Right lobe of liver (tissue), 6 donors: ENCODE data around the gene MYH14. TPM values are rescaled to one million over a fixed set of nuclear protein-coding genes. Genes with fewer than 3 reads are reported as not detected.

Experiments used
- ATAC-seq, 4 donors: fragments of 200-7000 bp; cut with Tn5 transposase; one replicate each; pipeline ENCODE4 v1.9.1; 2020; ENCODE audit warnings: mild to moderate bottlenecking in 4 of 4, moderate library complexity in 4 of 4
- DNase-seq, 3 donors: peaks; one replicate each; pipeline ENCODE4 v3.0.0-alpha.2; 2020
- H3K27ac ChIP-seq, 3 donors: fragments of 200-600 bp; one replicate each; pipeline ENCODE4 v1.8.0; 2022
- H3K27me3 ChIP-seq, 2 donors: fragments of 200-600 bp; one replicate each; pipeline ENCODE4 v1.8.0; 2022
- H3K36me3 ChIP-seq, 4 donors: fragments of 200-600 bp; sonication (generic) in 1 of 4; one replicate each; pipeline versions ENCODE4 v1.5.1 to v1.8.0; 2017 to 2022; ENCODE audit warnings: control low read depth in 1 of 4
- H3K4me1 ChIP-seq, 4 donors: fragments of 200-600 bp; sonication (generic) in 1 of 4; one replicate each; pipeline versions ENCODE4 v1.5.1 to v1.8.0; 2017 to 2022; ENCODE audit warnings: control low read depth in 1 of 4
- H3K4me3 ChIP-seq, 3 donors: fragments of 200-600 bp; one replicate each; pipeline ENCODE4 v1.8.0; 2022
- H3K9me3 ChIP-seq, 4 donors: fragments of 200-600 bp; sonication (generic) in 1 of 4; one replicate each; pipeline versions ENCODE4 v1.5.1 to v1.8.0; 2017 to 2022; ENCODE audit warnings: control low read depth in 1 of 4
- POLR2A ChIP-seq: fragments of 450-650 bp; IDR thresholded peaks from one replicate; pipeline ENCODE4 v1.6.1; 2017; ENCODE audit warnings: antibody characterized with exemption, mild to moderate bottlenecking
- WGBS: methylation state at CpG from one replicate; pipeline ENCODE4 v1.1.6; 2018; ENCODE audit warnings: low coverage, low lambda C conversion rate; ENCODE audit not compliant: insufficient coverage; ENCODE audit errors: missing lambda C conversion rate; 5-methylcytosine and 5-hydroxymethylcytosine counted together
- intact Hi-C, 2 donors: fragments of 100-400 bp; cut with DNase I; formaldehyde crosslinking; loops; one replicate each; pipeline versions ENCODE4 v1.11.2 to v1.14.1; 2022
- total RNA-seq, 6 experiments: library from RNA; depleted of rRNA in 2 of 6; stranded (reverse); fragments of >200 nt in 2 of 6; fragmentation: NEBNext Ultra II Directional in 3 of 6; extraction: Animal tissue kit (Norgen Biotek cat#: 25700) in 3 of 6; gene quantifications; one replicate each; pipeline versions ENCODE4 v1.1.0 to v1.2.4, GENCODE V29; 2016 to 2023
- TF ChIP-seq, protein P1 (sequence below), 4 donors: fragments of 200-600 bp in 3 of 4; fragments of 450-650 bp in 1 of 4; IDR thresholded peaks; one replicate each; pipeline versions ENCODE4 v1.5.1 to v1.8.0; 2016 to 2022; ENCODE audit warnings: antibody characterized with exemption in 4 of 4, mild to moderate bottlenecking in 2 of 4
- donor health status: DM: no; HTN: yes; CAD: no.
- donor health status: DM: no; HTN: no; CAD: no.
- donor health status: DM: no; HTN: no; CAD: no.
- donor health status: DM: no; HTN: yes; CAD: no.
- donor health status: DM: no; HTN: yes; CAD: no.

Gene MYH14
- total RNA-seq, 6 experiments from 2014 or later, result 49.1 to 89.0 (median 65.8) TPM

- DNase-seq, result no peak
- Histone ChIP-seq H3K36me3 (peaks cover 0 to 11% (median 4%) of the 10 kb centered on the region in 4 donors), H3K4me3 (no peak overlapping the region), H3K27me3 (no peaks in the 10 kb centered on the region), H3K4me1 (peaks cover 0 to 13% (median 5%) of the 10 kb centered on the region in 4 donors), H3K9me3 (no peaks in the 10 kb centered on the region), H3K27ac (no peak overlapping the region)
- intact Hi-C loops, result no loop called here
- ATAC-seq, result no peak
- TF ChIP-seq POLR2A, result no peak
- TF ChIP-seq, protein P1, sequence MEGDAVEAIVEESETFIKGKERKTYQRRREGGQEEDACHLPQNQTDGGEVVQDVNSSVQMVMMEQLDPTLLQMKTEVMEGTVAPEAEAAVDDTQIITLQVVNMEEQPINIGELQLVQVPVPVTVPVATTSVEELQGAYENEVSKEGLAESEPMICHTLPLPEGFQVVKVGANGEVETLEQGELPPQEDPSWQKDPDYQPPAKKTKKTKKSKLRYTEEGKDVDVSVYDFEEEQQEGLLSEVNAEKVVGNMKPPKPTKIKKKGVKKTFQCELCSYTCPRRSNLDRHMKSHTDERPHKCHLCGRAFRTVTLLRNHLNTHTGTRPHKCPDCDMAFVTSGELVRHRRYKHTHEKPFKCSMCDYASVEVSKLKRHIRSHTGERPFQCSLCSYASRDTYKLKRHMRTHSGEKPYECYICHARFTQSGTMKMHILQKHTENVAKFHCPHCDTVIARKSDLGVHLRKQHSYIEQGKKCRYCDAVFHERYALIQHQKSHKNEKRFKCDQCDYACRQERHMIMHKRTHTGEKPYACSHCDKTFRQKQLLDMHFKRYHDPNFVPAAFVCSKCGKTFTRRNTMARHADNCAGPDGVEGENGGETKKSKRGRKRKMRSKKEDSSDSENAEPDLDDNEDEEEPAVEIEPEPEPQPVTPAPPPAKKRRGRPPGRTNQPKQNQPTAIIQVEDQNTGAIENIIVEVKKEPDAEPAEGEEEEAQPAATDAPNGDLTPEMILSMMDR (IDR thresholded peaks at IDR 0.05), result no peak
- 93% methylated on average over 7 of the region's 7 CpGs for WGBS
These were observed 5.7 kb downstream of the MYH14 start for GRCh38 chr19:50209131-50209530.

GRCh38 chr19:50210425-50210824 lies 7.0 kb downstream of the MYH14 start:
- intact Hi-C loops, result no loop called here
- no peak for TF ChIP-seq POLR2A
- TF ChIP-seq, protein P1 (IDR thresholded peaks at IDR 0.05), result no peak

GRCh38 chr19:50213925-50214324 lies 10.5 kb downstream of the MYH14 start:
- ATAC-seq, result no peak
- Histone ChIP-seq H3K27ac (no peak overlapping the region), H3K9me3 (no peaks in the 10 kb centered on the region), H3K4me3 (no peak overlapping the region), H3K4me1 (no peaks in the 10 kb centered on the region), H3K36me3 (peaks cover 0 to 16% (median 4%) of the 10 kb centered on the region in 4 donors), H3K27me3 (no peaks in the 10 kb centered on the region)
- 91% methylated on average over 1 of the region's 1 CpG for WGBS
- intact Hi-C loops, result no loop called here
- TF ChIP-seq POLR2A, result no peak
- TF ChIP-seq, protein P1 (IDR thresholded peaks at IDR 0.05), result no peak
- DNase-seq, result no peak

More at GRCh38 chr19:50210425-50210824, 7.0 kb downstream of the MYH14 start:
- Histone ChIP-seq H3K27ac (no peak overlapping the region), H3K36me3 (peaks cover 0 to 11% (median 4%) of the 10 kb centered on the region in 4 donors), H3K4me3 (no peak overlapping the region), H3K4me1 (peaks cover 0 to 4% (median 0%) of the 10 kb centered on the region in 4 donors), H3K9me3 (no peaks in the 10 kb centered on the region), H3K27me3 (no peaks in the 10 kb centered on the region)
- no peak for DNase-seq
- no peak for ATAC-seq
- WGBS, result no CpG with 5 or more reads among the region's 46 CpGs

DNA sequence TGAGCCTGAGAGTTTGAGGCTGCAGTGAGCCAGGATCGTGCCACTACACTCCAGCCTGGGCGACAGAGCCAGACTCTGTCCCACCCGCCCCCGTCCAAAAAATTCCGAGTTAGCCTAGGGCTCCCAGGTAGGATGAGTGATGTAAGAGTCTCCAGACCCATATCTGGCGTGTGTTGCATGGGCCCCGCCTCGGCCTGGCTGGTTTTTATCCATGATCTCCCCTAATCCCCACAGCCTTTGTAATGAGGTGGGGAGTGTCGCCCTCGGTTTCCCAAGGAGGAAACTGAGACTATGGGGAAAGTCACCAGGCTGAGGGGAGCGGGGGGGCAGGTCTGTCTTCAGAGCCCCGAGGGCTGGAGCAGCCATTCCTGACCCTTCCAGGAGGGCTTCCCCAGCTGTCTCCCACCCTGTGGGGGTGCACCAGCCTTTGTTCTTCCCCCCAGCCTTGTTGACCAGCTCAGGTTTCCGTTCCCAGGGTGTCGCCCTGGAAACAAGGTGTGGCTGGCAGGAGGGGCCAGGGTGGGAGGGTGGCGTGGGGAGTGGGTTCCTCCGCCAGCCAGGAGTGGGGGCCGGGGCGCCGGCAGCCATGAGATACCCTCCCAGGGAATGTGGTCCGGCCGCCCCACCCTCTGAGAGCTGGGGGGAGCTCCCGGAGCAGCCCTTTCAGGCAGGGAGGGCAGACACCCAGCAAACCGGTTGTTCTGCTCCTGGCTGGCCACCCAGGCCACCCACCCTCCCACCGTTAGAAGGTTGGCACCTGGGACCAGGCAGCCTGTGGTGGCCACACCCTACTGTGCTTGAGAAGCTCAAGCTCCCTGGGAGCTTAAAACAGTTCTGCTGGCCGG lies 11.5 kb downstream of the MYH14 start:
- DNase-seq (no peak), ATAC-seq (peak in 2 of 4 donors; percentile 43 to 45)
- Histone ChIP-seq H3K27ac (no peak overlapping the region), H3K9me3 (no peaks in the 10 kb centered on the region), H3K4me3 (no peak overlapping the region), H3K4me1 (no peaks in the 10 kb centered on the region), H3K27me3 (no peaks in the 10 kb centered on the region), H3K36me3 (peaks cover 0 to 18% (median 4%) of the 10 kb centered on the region in 4 donors)
- no peak for TF ChIP-seq POLR2A
- TF ChIP-seq, protein P1 (IDR thresholded peaks at IDR 0.05), result no peak
- intact Hi-C loops, result no loop called here
- 51% methylated on average over 3 of the region's 25 CpGs for WGBS
